Measurements from ENCODE around the gene RPL13A. TPM values are rescaled to one million over a fixed set of nuclear protein-coding genes. Genes with fewer than 3 reads are reported as not detected.
A peak's percentile ranks its signal among the peaks of the same experiment; 100 is the strongest.
"Not testable (repeated sequence)": the region's sequence is repeated elsewhere in the genome, so short reads cannot be mapped to it uniquely, and the experiment has no call there.

RPL13A gene
- 2,030 TPM for polyA plus RNA-seq (2013, experiment 1 of 2; ENCODE audit: insufficient read length)
- polyA plus RNA-seq (2013, experiment 2 of 2; ENCODE audit: insufficient read length): 2,171 TPM

GRCh38 chr19:49487277-49488045 lies at the start of gene RPL13A:
RPL13A (plus strand) TSS chr19:49487608; CDS start chr19:49487630, 22 bp downstream.
- peak; percentile 98 for DNase-seq

- no peak for DNase-seq
These were observed 49.1 kb upstream of the RPL13A start for GRCh38 chr19:49438261-49438660.

- DNase-seq: no peak
These were observed 47.6 kb upstream of the RPL13A start for GRCh38 chr19:49439836-49440235.

GRCh38 chr19:49440439-49441209 lies 46.8 kb upstream of the RPL13A start:
- no peak for DNase-seq

- no peak for DNase-seq
These were observed 46.0 kb upstream of the RPL13A start, which contains the start of gene SLC17A7 for GRCh38 chr19:49441210-49441959. SLC17A7 (minus strand) TSS chr19:49441527; CDS start chr19:49441379, 148 bp downstream.

- DNase-seq: no peak
These were observed 45.5 kb upstream of the RPL13A start for GRCh38 chr19:49441960-49442350.

- DNase-seq: peak; percentile 30
These were observed 45.1 kb upstream of the RPL13A start for GRCh38 chr19:49442354-49442753.

- peak; percentile 92 for DNase-seq
These were observed 44.5 kb upstream of the RPL13A start for GRCh38 chr19:49442771-49443365.

GRCh38 chr19:49443366-49444099 lies 43.9 kb upstream of the RPL13A start:
- DNase-seq: peak; percentile 95

GRCh38 chr19:49444100-49444700 lies 43.2 kb upstream of the RPL13A start:
- not testable (repeated sequence) for DNase-seq

- DNase-seq: no peak
These were observed 41.4 kb upstream of the RPL13A start for GRCh38 chr19:49445997-49446396.

- peak; percentile 39 for DNase-seq
These were observed 39.6 kb upstream of the RPL13A start for GRCh38 chr19:49447485-49448431.

- DNase-seq: no peak
These were observed 39.0 kb upstream of the RPL13A start for GRCh38 chr19:49448432-49448786.

- no peak for DNase-seq
These were observed 37.0 kb upstream of the RPL13A start for GRCh38 chr19:49450405-49450804.

- peak; percentile 100 for DNase-seq
These were observed 35.8 kb upstream of the RPL13A start, which contains the start of gene PIH1D1 for GRCh38 chr19:49451430-49452181. PIH1D1 (minus strand) TSS chr19:49451814; CDS start chr19:49451574, 240 bp downstream.

GRCh38 chr19:49453013-49453756 lies 34.2 kb upstream of the RPL13A start, which contains the start of gene ALDH16A1:
ALDH16A1 (plus strand) TSS chr19:49453225; CDS start chr19:49453332, 107 bp downstream.
- DNase-seq: peak; percentile 98

- DNase-seq: no peak
These were observed 33.6 kb upstream of the RPL13A start for GRCh38 chr19:49453757-49454240.

- DNase-seq: no peak
These were observed 31.6 kb upstream of the RPL13A start for GRCh38 chr19:49455773-49456172.
